GM19193 (cell line): ENCODE measurements around the gene METTL21C.

Experiments used
- POLR2A ChIP-seq: IDR thresholded peaks from 4 replicates; pipeline ENCODE4 v1.6.1; 2011; ENCODE audit not compliant: insufficient read depth, insufficient read length; ENCODE audit errors: extremely low read depth

METTL21C gene

DNA sequence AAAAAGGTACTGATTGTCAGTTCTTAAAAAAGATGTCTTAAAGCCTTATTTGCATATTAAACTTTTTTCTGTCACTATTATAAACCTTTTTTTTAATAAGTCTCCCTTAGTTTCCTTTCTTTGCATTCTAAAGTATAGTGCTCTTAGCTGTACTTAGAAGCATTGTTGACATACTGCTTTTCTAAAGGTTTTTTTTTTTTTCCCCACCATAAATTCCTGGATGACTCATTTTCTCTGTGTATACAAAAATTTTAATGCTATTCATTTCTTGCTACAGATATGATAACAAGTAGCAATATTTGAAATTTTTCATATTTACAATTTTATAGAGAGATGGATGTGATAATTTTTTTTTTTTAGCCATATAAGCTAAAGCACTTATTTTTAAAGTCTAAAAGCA, 43.5 kb downstream of the METTL21C start:
- no peak for TF ChIP-seq POLR2A

DNA sequence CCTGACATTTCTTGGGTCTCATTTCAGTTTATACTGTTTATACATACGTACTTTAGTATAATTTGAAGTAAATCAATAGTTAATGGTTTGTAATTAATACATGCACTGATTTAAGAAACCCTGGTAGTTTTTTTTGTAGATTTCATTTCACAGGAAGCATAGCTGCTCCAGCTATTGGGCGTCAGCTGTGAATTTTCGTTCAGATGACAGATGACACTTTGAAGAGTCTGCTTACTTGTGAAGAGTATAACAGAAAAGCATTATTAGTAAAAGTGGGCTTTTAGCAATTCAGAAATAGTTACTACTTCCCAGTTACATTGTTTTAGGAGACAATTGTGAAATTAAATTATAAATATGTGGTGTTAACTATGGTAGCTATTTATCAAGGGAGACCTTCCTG, 44.4 kb downstream of the METTL21C start:
- no peak for TF ChIP-seq POLR2A

- TF ChIP-seq POLR2A: no peak
These were observed 46.8 kb downstream of the METTL21C start for GRCh38 chr13:102648046-102648445.

GRCh38 chr13:102645701-102646100, 49.1 kb downstream of the METTL21C start:
- TF ChIP-seq POLR2A: no peak

GRCh38 chr13:102643656-102644055, 51.2 kb downstream of the METTL21C start:
- TF ChIP-seq POLR2A: no peak

DNA sequence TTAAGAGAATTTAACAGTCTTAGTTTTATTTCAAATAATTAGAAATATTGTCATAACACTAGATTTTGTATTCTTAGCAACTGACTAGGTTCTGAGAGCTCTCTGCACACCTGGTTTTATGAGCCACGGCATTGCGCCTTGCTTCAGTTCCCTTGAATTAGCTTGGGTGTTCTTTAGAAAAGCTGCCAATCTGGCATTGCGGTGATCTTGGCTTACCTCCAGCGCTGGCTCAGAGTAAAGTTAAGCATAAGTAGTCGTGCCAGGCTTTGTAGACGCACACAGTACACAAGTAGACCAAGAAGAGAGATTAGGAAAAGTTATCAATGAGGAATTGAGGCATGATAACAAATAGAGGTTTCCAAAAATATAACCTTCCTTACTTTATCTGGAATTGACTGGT, 52.4 kb downstream of the METTL21C start:
- no peak for TF ChIP-seq POLR2A

DNA sequence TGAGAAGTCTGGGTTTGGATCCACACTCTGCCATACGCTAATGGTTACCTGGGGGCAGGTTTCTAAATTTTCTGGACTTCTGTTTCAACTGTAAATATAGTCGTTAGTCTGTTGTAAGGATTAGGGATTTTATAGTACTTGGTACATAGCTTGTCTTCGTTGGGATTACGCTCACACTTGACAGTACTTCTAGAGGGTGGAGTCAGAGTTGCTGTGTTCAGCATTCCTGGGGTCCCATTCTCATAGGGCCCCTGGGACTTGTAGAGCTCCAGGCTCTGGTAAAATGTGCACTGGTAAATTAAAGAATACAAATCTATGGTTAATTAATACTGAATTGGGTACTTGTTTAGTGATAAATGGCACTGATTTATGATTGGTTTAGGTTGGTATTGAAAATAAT, 52.8 kb downstream of the METTL21C start:
- TF ChIP-seq POLR2A: no peak

- no peak for TF ChIP-seq POLR2A
These were observed 56.1 kb downstream of the METTL21C start for GRCh38 chr13:102638741-102639140.
